ENCODE data around the gene ACE.

The ACE gene

GRCh38 chr17:63491413-63491812 lies 14.6 kb downstream of the ACE start:
- no peak for DNase-seq (ENCODE audit: low read depth)

GRCh38 chr17:63491977-63492618 lies 15.2 kb downstream of the ACE start:
- no peak for DNase-seq (ENCODE audit: low read depth)

- peak; percentile 12 for DNase-seq (ENCODE audit: low read depth)
These were observed 16.1 kb downstream of the ACE start for GRCh38 chr17:63492940-63493339.

GRCh38 chr17:63493411-63493810 lies 16.6 kb downstream of the ACE start:
- DNase-seq (ENCODE audit: low read depth), result no peak

DNA sequence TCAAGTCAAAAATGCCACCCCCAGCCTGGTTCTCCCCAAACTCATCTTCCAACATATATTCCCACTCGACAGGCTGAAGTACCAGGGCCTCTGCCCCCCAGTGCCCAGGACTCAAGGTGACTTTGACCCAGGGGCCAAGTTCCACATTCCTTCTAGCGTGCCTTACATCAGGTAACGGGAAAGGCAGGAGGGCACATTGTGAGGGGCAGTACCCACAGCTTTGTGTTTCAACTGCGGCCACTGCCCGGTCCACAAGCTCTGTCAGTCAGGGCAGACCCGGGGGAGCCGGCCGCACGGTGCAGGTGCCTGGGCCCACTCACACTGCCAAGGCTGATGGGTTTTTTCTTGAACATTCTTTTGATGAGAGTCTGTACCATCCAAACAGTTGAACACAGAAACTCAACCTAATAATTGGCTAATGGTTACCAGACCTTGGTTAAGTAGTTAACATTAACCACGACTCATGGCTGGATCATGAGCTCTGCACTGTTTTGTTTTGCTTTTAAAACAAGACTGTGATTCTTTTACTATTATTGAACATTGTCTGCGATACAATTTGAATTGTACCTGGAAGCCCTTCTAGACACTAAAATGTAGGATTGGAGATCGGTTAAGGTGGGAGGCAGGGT lies 17.6 kb downstream of the ACE start:
- no peak for DNase-seq (ENCODE audit: low read depth)

DNA sequence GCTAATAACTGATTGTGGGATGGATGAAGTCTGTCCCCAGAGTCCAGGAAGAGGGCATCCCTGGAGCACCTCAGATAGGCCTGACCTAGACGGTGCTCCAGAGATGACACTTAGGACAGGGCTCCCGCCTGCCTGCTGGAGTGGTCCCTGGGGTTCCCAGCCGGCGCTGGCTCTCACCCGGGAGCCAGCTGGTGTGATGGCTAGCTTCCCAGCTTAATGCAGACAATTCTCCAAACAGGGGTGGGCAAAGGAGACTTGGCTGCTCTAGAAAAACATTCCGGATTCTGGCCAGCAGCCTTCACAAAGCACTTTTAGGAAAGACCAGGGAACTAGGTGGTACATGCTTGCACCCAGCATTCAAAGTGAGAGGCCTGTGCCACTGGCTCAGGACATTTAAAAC lies 18.6 kb downstream of the ACE start:
- no peak for DNase-seq (ENCODE audit: low read depth)

- no peak for DNase-seq (ENCODE audit: low read depth)
These were observed 19.3 kb downstream of the ACE start for GRCh38 chr17:63496177-63496576.

DNA sequence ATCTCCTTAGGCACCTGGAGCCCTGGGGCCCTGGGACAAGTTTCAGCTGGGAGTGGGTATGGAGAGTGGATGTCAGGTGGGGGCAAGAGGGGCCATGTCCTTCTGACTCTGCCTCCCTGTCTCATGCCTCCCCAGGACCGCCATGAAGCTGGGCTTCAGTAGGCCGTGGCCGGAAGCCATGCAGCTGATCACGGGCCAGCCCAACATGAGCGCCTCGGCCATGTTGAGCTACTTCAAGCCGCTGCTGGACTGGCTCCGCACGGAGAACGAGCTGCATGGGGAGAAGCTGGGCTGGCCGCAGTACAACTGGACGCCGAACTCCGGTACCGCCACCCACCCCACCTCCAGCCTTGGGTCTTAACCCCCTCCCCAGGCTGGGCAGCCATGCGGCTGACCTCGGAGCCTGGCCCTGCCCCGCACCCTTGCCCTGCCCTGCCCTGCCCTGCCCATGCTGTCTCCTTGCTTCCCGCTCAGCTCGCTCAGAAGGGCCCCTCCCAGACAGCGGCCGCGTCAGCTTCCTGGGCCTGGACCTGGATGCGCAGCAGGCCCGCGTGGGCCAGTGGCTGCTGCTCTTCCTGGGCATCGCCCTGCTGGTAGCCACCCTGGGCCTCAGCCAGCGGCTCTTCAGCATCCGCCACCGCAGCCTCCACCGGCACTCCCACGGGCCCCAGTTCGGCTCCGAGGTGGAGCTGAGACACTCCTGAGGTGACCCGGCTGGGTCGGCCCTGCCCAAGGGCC lies 20.0 kb downstream of the ACE start:
- no peak for DNase-seq (ENCODE audit: low read depth)

DNA sequence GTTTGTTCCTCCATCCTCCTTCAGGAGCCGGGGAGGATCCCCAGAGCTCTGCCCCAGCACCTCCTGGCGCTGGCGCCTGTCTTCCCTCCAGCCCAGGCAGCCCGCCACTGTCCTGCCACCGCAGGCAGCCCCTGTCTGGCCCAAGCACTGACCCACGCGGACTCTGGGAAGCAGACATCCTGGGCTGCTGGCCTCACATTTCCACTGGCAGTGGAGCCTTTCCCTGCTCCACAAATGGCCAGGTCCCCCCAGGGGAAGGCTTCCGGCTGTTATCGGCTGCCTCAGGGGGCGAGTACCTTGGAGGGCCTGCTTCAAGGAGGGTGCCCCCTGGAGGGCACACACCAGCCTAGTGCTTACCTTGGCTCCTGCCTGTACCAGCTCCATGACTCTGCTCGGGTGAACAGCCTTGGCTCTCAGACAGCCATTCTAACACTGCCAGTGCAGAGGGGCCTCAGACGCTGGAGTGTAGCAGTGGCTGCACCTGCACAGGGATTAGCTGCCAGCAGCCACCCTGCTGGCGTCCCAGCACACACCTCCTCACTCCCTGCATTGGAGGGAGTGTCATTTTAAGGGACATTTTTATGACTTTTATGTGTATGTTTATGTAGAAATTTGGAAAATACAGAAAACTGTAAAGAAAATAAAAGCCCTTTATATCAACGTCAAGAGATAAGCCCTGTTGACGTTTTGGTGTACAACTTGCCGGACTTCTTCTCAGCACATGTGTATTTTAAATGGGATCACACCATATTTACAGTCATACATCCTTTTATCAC lies 21.0 kb downstream of the ACE start:
- peak; percentile 14 for DNase-seq (ENCODE audit: low read depth)

GRCh38 chr17:63498626-63499195 lies 21.9 kb downstream of the ACE start:
- peak; percentile 33 for DNase-seq (ENCODE audit: low read depth)

DNA sequence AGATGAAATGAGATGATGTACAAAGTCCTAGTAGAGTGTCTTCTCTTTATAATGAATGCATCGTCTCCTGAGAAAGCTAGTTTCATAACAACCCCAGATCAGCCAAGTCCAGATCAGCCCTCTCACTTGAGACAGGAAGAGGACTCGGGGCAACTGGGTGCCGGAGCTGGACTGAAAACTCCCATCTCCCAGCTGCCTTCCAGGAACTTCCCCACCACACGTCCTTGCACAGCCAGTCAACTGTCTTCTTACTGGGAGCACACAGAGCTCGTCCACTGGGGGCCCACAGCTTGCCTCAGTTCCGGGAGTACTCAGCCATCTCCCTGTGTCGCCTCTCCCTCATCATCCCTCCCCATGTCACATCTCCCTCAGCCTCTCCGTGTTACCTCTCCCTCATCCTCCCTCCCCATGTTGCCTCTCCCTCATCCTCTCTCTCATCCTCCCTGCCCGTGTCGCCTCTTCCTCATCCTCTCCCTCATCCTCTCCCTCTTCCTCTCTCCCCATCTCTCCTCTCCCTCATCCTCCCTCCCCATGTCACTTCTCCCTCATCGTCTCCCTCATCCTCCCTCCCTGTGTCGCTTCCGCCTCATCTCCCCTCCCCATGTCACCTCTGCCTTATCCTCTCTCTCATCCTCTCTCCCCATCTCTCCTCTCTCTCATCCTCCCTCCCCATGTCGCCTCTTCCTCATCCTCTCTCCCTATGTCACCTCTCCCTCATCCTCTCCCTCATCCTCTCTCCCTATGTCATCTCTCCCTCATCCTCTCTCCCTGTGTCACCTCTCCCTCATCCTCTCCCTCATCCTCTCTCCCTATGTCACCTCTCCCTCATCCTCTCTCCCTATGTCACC lies 23.9 kb downstream of the ACE start:
- no peak for DNase-seq (ENCODE audit: low read depth)

DNA sequence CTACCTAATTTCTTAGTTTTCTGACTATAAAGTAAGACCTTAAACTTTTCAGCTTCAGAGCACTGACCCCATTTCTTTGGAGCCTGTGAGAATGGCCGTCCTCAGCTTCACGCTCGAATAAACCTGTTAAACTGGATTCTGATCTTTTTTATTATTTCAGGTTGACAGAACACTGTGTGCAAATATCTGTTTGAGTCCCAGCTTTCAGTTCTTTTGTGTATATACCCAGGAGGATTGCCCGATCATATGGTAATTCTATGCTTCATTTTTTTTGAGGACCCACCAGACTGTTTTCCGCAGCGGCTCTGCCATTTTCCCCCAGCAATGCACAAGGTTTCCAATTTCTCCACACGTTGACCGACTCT lies 26.5 kb downstream of the ACE start:
- DNase-seq (ENCODE audit: low read depth), result no peak

DNA sequence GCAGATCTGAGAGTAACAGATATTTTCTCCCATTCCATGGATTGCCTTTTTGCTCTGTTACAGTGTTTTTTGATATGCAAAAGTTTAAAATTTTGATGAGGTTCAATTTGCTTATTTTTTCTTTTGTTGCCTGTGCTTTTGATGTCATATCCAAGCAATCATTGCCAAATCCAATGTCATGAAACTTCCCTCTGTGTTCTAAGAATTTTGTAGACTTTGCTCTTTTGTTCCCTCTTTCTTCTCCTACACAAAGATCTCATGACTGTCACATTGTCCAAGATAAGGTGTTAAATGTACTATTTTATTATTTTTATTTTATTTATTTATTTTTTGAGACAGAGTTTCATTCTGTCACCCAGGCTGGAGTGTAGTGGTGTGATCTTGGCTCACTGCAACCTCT lies 27.4 kb downstream of the ACE start:
- no peak for DNase-seq (ENCODE audit: low read depth)

- DNase-seq (ENCODE audit: low read depth), result no peak
These were observed 28.5 kb downstream of the ACE start for GRCh38 chr17:63505341-63505740.

GRCh38 chr17:63506627-63507026 lies 29.8 kb downstream of the ACE start:
- no peak for DNase-seq (ENCODE audit: low read depth)

GRCh38 chr17:63511331-63511730 lies 34.5 kb downstream of the ACE start:
- no peak for DNase-seq (ENCODE audit: low read depth)

GRCh38 chr17:63512388-63512787 lies 35.5 kb downstream of the ACE start:
- no peak for DNase-seq (ENCODE audit: low read depth)

DNA sequence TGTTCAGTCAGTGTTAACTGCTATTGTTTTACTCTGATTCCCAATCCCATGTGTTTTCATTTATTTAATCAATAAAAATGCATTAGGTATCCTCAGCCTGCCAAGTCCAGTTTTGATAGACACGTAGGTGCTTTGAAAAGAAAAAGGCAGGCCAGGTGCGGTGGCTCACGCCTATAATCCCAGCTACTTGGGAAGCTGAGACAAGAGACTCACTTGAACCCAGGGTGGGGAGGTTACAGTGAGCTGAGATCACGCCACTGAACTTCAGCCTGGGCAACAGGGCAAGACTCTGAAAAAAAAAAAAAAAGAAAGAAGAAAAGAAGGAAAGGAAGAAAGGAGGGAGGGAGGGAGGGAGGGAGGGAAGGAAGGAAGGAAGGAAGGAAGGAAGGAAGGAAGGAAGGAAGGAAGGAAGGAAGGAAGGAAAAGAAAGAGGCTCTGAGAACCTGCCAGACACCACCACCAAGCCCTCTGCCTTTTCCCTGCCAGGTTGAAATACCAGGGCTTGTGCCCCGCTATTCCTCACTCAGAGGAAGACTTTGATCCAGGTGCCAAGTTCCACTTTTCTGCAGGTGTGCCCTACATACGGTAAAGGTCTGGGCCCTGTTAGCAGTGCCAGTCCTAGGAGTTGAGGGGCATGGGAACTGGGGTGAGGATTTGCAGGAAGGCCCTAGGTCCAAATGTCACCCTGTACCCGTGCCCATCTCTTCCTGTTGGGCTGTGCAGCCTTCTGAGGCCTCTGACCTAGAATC lies 36.2 kb downstream of the ACE start:
- DNase-seq (ENCODE audit: low read depth), result no peak

DNA sequence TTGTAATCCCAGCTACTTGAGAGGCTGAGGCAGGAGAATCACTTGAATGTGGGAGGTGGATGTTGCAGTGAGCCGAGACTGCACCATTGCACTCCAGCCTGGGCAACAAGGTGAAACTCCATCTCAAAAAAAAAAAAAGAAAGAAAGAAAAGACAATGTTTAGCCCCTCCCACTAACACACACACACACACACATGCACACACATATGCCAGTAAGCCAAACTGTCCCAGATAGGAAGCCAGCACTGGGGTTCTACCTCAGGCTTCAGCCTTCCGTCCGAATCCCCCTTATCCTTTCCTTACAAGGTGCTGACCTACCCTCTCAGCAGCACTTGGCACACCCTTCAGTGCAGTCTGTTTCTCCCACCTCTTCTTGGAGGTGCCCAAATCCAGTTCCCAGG lies 37.6 kb downstream of the ACE start:
- no peak for DNase-seq (ENCODE audit: low read depth)

DNA sequence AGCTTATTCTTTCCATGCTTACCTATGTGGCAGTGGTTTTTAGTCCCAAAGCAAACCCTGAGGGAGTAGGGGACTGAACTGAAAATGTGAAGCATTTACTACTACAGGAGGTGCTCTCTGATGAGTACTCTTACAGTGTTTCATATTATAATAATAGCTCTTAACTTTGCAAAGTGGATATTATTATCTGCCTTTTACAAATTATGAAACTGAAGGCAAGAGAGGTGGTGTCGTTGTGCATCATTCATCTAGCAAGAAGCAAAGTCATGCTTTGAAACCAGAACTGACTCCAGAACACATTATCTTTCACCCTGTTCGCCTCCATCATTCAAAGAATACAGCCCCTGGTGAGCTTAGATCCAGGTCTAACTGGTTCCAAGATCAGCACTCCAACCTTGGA lies 38.1 kb downstream of the ACE start:
- DNase-seq (ENCODE audit: low read depth), result no peak

- DNase-seq (ENCODE audit: low read depth), result no peak
These were observed 38.6 kb downstream of the ACE start for GRCh38 chr17:63515426-63515825.

Measured in amniotic epithelial cell (primary cell).